Head of caudate nucleus (tissue), 42 donors: ENCODE measurements around the gene DNAH5.

Source experiments
- DNase-seq, 42 donors: peaks; one replicate each; pipeline versions ENCODE4 v3.0.0 to v3.0.0-alpha.2; 2020 to 2021; ENCODE audit warnings: mixed read lengths in 7 of 42
- intact Hi-C: fragments of 100-400 bp; cut with DNase I; formaldehyde crosslinking; loops from one replicate; pipeline ENCODE4 v1.15.0; 2022

DNAH5 gene

DNA sequence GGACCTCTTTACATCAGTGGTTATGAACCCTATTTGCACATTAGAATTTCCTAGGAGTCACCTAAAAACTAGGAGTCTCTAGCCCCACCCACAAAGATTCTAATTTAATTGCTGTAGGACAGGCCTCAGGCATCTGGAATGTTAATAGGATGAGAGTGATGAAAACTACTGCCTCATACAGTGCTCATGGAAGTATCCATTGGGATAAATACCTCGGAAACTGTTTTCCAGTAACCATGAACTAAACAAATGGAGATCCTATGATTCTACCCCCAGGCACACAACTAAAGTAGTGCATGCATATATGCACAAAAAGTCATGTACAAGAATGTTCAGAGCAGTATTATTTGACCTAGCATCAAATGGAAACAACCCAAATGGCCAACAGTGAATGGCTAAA lies 286.3 kb downstream of the DNAH5 start:
- intact Hi-C loops: no loop called here
- DNase-seq: no peak

DNA sequence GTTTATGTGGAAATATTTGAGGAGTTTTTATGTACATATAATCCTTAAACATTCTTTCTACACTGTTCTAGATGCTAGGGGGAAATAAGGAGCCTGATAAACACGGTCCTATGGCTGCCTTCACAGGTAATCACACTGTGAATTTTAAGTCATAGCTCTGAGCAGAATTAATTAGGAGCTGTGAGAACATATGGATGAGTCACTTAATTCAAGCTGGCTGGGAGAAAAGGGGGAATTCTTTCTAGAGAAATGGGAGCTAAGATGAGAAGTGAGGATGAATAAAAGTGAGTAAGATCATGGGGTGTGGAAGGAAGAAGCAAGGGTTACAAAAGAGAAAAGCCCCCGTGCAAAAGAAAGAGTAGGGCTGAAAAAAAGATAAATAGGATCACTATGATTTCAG lies 290.8 kb downstream of the DNAH5 start:
- intact Hi-C loops: no loop called here
- DNase-seq: no peak

DNA sequence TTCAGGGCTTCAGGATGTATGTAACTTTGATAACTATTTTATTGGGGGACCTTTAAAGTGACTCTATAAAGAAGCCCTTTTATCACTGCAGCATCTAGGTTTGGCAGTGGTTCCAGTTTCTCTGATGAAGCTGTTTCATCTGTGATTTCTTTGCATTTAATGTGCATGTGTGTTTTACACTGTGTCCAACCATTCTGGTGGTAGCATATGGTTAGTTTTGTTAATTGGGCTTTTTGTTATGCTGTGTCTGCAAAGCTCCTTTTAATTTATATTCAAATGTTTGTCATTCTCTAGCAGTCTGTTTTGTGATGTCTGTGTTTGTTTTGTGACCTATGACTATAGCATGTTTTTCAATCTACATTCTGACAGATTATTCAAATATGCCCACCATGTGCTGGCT lies 294.8 kb downstream of the DNAH5 start:
- DNase-seq: no peak
- intact Hi-C loops: no loop called here

DNA sequence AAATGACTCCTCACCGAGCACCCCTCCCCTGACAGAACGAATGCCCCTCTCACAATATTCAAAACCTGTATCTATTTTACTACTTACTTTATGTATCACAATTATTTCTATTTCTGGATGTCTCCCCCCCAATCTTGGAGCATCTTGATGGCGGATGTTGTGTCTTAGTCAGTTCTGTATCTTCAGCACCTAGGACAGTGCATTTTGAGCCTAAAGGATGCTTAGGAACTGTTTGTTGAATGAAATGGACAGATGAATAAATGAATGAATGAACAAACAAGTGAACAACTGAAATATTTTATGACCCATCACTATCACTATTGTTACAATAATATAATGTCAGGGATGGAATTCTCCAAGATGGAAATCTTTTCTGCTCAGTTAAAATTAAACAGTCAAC lies 295.7 kb downstream of the DNAH5 start:
- intact Hi-C loops: no loop called here
- no peak for DNase-seq

DNA sequence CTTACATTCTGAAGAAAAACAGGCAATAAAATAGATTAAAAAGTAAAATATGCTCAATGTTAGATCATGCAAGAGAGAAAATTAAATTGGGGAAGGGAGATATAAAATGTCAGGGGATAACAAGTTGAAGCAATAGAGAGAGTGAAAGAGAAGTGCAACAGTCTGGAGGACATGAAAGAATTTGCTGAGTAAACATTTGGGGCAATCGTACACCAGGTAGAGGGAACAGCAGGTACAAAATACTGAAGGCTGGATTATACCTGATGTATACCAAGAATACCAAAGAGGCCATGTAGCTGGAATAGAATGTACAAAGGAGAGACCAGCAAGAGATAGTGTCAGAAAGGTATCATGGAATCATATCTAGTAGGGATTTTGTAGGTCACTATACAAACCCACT lies 300.8 kb downstream of the DNAH5 start:
- intact Hi-C loops: no loop called here

DNA sequence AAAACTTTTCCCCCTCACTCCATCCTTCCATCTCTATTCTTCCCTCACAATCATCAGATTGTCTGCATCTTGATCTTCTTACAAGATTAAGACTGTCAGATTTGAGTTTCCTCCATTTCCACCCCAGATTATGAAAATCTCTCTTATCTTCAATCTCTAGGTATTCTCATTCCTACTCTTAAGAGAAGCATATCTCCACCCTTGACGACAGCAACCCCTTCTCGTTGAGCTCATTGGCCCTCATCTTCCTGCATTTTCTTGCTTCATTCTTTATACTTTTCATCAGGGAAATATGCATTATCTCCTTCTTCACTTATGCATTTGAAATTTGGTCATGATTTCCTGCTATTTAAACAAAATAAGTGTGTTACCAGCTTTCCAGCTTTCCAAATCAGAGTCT lies 301.3 kb downstream of the DNAH5 start:
- intact Hi-C loops: no loop called here
- DNase-seq: no peak

More for the DNA sequence above, 300.8 kb downstream of the DNAH5 start:
- no peak for DNase-seq
